HepG2 (cell line): ENCODE results near the gene FIBP. TPM values are rescaled to one million over a fixed set of nuclear protein-coding genes. Genes with fewer than 3 reads are reported as not detected.
A peak's percentile ranks its signal among the peaks of the same experiment; 100 is the strongest.

Experiments
- AGO1 ChIP-seq: fragments of 200-400 bp; formaldehyde crosslinking; IDR thresholded peaks from 2 replicates; pipeline ENCODE4 v1.6.1; 2017; ENCODE audit warnings: mild to moderate bottlenecking, low read depth, low read length, moderate library complexity; ENCODE audit not compliant: poor library complexity, severe bottlenecking
- FOXK1 ChIP-seq: sonication (generic); formaldehyde crosslinking; IDR thresholded peaks from 2 replicates; pipeline ENCODE4 v1.4.0; 2020; ENCODE audit warnings: low read depth, missing genetic modification reagents, borderline replicate concordance
- HNRNPLL ChIP-seq: fragments of 200-400 bp; formaldehyde crosslinking; IDR thresholded peaks from 2 replicates; pipeline ENCODE4 v1.6.1; 2017; ENCODE audit warnings: mild to moderate bottlenecking, low read depth, low read length; ENCODE audit not compliant: poor library complexity, severe bottlenecking
- KMT2B ChIP-seq: IDR thresholded peaks from 2 replicates; pipeline ENCODE4 v1.6.1; 2016; ENCODE audit warnings: missing genetic modification reagents, missing compliant biosample characterization
- PTBP1 ChIP-seq: fragments of 200-400 bp; formaldehyde crosslinking; IDR thresholded peaks from 2 replicates; pipeline ENCODE4 v1.6.1; 2018; ENCODE audit warnings: low read length, low read depth; ENCODE audit not compliant: poor library complexity, severe bottlenecking
- TEAD3 ChIP-seq: optimal IDR thresholded peaks from 2 replicates; pipeline ENCODE3; 2016; ENCODE audit warnings: borderline replicate concordance
- ZNF12 ChIP-seq: sonication (generic); formaldehyde crosslinking; IDR thresholded peaks from 2 replicates; pipeline ENCODE4 v1.5.0; 2020; ENCODE audit warnings: missing genetic modification reagents
- ZNF253 ChIP-seq: sonication (generic); formaldehyde crosslinking; IDR thresholded peaks from 2 replicates; pipeline ENCODE4 v1.8.0; 2022; ENCODE audit warnings: mild to moderate bottlenecking, missing genetic modification reagents, borderline replicate concordance
- ZNF260 ChIP-seq: sonication (generic); formaldehyde crosslinking; IDR thresholded peaks from 2 replicates; pipeline ENCODE4 v1.4.0; 2020; ENCODE audit warnings: missing genetic modification reagents, low read depth, mild to moderate bottlenecking, borderline replicate concordance
- ZNF816 ChIP-seq: sonication (generic); formaldehyde crosslinking; IDR thresholded peaks from 2 replicates; pipeline ENCODE4 v1.8.0; 2022; ENCODE audit warnings: missing genetic modification reagents, mild to moderate bottlenecking, borderline replicate concordance
- polyA plus RNA-seq, 8 experiments: library from polyadenylated mRNA; depleted of rRNA in 3 of 8; stranded (reverse) in 7 of 8; unstranded in 1 of 8; fragments of >200 nt; fragmentation: Illumina TruSeq in 4 of 8; extraction: Trizol in 4 of 8; gene quantifications; 2 replicates each; pipeline versions ENCODE4 v1.2.1 to v1.2.3, GENCODE V29; 2011 to 2016; ENCODE audit warnings: low read depth in 4 of 8, missing spikeins in 1 of 8, mixed read lengths in 1 of 8; ENCODE audit not compliant: insufficient read depth in 1 of 8
- total RNA-seq, 5 experiments: library from RNA; depleted of rRNA; stranded (reverse); fragments of >200 nt; fragmentation: Illumina TruSeq; extraction: Trizol; gene quantifications; 2 replicates each; pipeline ENCODE4 v1.2.3, GENCODE V29; 2016; ENCODE audit warnings: low read depth in 1 of 5
- TF ChIP-seq, protein P1 (sequence below): sonication (generic); formaldehyde crosslinking; IDR thresholded peaks from one replicate; pipeline ENCODE4 v1.5.1; 2020; ENCODE audit warnings: mild to moderate bottlenecking, missing genetic modification reagents; ENCODE audit errors: not compliant biosample characterization
- TF ChIP-seq, protein P2 (sequence below): sonication (generic); formaldehyde crosslinking; IDR thresholded peaks from 2 replicates; pipeline ENCODE4 v1.4.0; 2020; ENCODE audit warnings: missing genetic modification reagents, borderline replicate concordance
- TF ChIP-seq, protein P3 (sequence below): sonication (generic); formaldehyde crosslinking; IDR thresholded peaks from 2 replicates; pipeline ENCODE4 v1.5.0; 2020; ENCODE audit warnings: missing genetic modification reagents

Gene FIBP
- total and polyA plus RNA-seq, 2 of the 13 experiments (the other 11 are each of a cell fraction or from before 2014, with no cell fraction given), result 42.9 to 62.1 TPM

DNA sequence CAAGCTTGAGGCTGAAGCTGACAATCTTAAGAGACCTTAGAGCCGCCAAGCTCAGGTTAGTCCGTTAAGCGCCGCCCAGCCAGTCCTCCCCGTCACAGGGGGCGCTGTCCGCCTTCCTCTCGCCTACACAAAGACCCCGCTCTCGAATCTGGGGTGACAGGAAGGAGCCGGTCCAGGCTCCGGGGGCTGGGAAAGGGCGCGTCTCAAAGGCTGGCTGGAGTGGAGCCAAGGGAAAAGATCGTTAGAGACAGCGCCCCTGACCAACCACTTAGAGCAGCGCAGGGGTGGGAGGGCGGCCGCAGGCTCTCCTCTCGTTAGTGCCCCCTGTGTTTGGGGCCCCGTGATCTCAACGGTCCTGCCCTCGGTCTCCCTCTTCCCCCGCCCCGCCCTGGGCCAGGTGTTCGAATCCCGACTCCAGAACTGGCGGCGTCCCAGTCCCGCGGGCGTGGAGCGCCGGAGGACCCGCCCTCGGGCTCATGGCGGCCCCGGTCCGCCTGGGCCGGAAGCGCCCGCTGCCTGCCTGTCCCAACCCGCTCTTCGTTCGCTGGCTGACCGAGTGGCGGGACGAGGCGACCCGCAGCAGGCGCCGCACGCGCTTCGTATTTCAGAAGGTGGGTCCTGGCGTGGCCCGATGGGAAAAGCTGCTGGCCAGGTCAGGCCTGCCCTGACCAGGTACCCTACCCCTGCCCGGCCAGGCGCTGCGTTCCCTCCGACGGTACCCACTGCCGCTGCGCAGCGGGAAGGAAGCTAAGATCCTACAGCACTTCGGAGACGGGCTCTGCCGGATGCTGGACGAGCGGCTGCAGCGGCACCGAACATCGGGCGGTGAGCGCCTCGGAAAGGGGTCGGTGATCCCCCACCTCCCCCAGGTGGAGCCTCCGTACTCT lies 27.8 kb downstream of the FIBP start, which contains the start of gene MUS81 (continued):
- TF ChIP-seq, protein P1, sequence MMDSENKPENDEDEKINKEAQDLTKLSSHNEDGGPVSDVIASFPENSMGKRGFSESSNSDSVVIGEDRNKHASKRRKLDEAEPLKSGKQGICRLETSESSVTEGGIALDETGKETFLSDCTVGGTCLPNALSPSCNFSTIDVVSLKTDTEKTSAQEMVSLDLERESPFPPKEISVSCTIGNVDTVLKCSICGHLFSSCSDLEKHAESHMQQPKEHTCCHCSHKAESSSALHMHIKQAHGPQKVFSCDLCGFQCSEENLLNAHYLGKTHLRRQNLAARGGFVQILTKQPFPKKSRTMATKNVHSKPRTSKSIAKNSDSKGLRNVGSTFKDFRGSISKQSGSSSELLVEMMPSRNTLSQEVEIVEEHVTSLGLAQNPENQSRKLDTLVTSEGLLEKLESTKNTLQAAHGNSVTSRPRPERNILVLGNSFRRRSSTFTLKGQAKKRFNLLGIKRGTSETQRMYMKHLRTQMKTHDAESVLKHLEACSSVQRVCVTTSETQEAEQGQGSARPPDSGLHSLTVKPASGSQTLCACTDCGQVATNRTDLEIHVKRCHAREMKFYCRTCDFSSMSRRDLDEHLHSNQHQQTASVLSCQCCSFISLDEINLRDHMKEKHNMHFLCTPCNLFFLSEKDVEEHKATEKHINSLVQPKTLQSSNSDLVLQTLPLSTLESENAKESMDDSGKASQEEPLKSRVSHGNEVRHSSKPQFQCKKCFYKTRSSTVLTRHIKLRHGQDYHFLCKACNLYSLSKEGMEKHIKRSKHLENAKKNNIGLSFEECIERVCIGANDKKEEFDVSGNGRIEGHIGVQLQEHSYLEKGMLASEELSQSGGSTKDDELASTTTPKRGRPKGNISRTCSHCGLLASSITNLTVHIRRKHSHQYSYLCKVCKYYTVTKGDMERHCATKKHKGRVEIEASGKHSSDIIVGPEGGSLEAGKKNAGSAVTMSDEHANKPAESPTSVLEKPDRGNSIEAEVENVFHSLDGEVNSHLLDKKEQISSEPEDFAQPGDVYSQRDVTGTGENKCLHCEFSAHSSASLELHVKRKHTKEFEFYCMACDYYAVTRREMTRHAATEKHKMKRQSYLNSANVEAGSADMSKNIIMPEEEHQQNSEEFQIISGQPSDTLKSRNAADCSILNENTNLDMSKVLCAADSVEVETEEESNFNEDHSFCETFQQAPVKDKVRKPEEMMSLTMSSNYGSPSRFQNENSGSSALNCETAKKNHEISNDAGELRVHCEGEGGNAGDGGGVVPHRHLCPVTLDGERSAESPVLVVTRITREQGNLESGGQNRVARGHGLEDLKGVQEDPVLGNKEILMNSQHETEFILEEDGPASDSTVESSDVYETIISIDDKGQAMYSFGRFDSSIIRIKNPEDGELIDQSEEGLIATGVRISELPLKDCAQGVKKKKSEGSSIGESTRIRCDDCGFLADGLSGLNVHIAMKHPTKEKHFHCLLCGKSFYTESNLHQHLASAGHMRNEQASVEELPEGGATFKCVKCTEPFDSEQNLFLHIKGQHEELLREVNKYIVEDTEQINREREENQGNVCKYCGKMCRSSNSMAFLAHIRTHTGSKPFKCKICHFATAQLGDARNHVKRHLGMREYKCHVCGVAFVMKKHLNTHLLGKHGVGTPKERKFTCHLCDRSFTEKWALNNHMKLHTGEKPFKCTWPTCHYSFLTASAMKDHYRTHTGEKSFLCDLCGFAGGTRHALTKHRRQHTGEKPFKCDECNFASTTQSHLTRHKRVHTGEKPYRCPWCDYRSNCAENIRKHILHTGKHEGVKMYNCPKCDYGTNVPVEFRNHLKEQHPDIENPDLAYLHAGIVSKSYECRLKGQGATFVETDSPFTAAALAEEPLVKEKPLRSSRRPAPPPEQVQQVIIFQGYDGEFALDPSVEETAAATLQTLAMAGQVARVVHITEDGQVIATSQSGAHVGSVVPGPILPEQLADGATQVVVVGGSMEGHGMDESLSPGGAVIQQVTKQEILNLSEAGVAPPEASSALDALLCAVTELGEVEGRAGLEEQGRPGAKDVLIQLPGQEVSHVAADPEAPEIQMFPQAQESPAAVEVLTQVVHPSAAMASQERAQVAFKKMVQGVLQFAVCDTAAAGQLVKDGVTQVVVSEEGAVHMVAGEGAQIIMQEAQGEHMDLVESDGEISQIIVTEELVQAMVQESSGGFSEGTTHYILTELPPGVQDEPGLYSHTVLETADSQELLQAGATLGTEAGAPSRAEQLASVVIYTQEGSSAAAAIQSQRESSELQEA, result no peak
- TF ChIP-seq ZNF816 (CRISPR knock-in tag) (peak; percentile 82; the same call in 1 of the 2 replicates), TEAD3 (CRISPR knock-in tag) (peak; percentile 29), KMT2B (peak; percentile 57; the same call in 1 of the 2 replicates), ZNF12 (CRISPR knock-in tag) (no peak; the same call in 1 of the 2 replicates), FOXK1 (CRISPR knock-in tag) (peak; percentile 71; the same call in 1 of the 2 replicates), HNRNPLL (peak; percentile 59), AGO1 (no peak), ZNF253 (CRISPR knock-in tag) (no peak), PTBP1 (no peak), ZNF260 (CRISPR knock-in tag) (no peak)
- TF ChIP-seq, protein P2, sequence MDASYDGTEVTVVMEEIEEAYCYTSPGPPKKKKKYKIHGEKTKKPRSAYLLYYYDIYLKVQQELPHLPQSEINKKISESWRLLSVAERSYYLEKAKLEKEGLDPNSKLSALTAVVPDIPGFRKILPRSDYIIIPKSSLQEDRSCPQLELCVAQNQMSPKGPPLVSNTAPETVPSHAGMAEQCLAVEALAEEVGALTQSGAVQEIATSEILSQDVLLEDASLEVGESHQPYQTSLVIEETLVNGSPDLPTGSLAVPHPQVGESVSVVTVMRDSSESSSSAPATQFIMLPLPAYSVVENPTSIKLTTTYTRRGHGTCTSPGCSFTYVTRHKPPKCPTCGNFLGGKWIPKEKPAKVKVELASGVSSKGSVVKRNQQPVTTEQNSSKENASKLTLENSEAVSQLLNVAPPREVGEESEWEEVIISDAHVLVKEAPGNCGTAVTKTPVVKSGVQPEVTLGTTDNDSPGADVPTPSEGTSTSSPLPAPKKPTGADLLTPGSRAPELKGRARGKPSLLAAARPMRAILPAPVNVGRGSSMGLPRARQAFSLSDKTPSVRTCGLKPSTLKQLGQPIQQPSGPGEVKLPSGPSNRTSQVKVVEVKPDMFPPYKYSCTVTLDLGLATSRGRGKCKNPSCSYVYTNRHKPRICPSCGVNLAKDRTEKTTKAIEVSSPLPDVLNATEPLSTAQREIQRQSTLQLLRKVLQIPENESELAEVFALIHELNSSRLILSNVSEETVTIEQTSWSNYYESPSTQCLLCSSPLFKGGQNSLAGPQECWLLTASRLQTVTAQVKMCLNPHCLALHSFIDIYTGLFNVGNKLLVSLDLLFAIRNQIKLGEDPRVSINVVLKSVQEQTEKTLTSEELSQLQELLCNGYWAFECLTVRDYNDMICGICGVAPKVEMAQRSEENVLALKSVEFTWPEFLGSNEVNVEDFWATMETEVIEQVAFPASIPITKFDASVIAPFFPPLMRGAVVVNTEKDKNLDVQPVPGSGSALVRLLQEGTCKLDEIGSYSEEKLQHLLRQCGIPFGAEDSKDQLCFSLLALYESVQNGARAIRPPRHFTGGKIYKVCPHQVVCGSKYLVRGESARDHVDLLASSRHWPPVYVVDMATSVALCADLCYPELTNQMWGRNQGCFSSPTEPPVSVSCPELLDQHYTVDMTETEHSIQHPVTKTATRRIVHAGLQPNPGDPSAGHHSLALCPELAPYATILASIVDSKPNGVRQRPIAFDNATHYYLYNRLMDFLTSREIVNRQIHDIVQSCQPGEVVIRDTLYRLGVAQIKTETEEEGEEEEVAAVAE (CRISPR knock-in tag), result peak; percentile 67; the same call in 1 of the 2 replicates
- TF ChIP-seq, protein P3, sequence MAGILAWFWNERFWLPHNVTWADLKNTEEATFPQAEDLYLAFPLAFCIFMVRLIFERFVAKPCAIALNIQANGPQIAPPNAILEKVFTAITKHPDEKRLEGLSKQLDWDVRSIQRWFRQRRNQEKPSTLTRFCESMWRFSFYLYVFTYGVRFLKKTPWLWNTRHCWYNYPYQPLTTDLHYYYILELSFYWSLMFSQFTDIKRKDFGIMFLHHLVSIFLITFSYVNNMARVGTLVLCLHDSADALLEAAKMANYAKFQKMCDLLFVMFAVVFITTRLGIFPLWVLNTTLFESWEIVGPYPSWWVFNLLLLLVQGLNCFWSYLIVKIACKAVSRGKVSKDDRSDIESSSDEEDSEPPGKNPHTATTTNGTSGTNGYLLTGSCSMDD (CRISPR knock-in tag), result no peak
